MCF 10A (cell line): ENCODE data around the gene ZDHHC1. TPM values are rescaled to one million over a fixed set of nuclear protein-coding genes. Genes with fewer than 3 reads are reported as not detected.

Experiments used
- BruUV-seq: library from RNA; stranded (reverse); fragments of 400-500 nt; replicated peaks from 2 replicates; lab custom pipeline; 2021; lab: Mats Ljungman, UMichigan
- CTCF ChIA-PET: fragments of 300-600 bp; sonication (Branson Sonifier 250); formaldehyde crosslinking; extraction: SDS; loops from one replicate; lab custom pipeline; 2021; ENCODE audit warnings: antibody characterized with exemption, inconsistent platforms; lab: Yijun Ruan, JAX
- POLR2A ChIA-PET: fragments of 300-600, 350-650 bp; sonication (Branson Sonifier 250); formaldehyde crosslinking; extraction: SDS; loops from one replicate; lab custom pipeline; 2020; ENCODE audit warnings: antibody characterized with exemption, inconsistent platforms; lab: Yijun Ruan, JAX
- DNase-seq: peaks from one replicate; pipeline ENCODE4 v3.0.0-alpha.2; 2018; ENCODE audit not compliant: unreplicated experiment
- H3K27ac Mint-ChIP-seq: one replicate; pipeline ENCODE4 v1.8.0; 2022; ENCODE audit warnings: mild to moderate bottlenecking, low read depth, mixed read lengths; ENCODE audit not compliant: unreplicated experiment
- H3K27me3 Mint-ChIP-seq: one replicate; pipeline ENCODE4 v1.8.0; 2022; ENCODE audit warnings: mixed read lengths; ENCODE audit not compliant: insufficient read depth, unreplicated experiment
- H3K36me3 Mint-ChIP-seq: one replicate; pipeline ENCODE4 v1.8.0; 2022; ENCODE audit warnings: mild to moderate bottlenecking, moderate library complexity, mixed read lengths; ENCODE audit not compliant: insufficient read depth, unreplicated experiment
- H3K4me1 Mint-ChIP-seq: one replicate; pipeline ENCODE4 v1.8.0; 2022; ENCODE audit warnings: mixed read lengths; ENCODE audit not compliant: insufficient read depth, unreplicated experiment
- H3K4me3 Mint-ChIP-seq: one replicate; pipeline ENCODE4 v1.8.0; 2022; ENCODE audit warnings: mild to moderate bottlenecking, moderate library complexity, mixed read lengths; ENCODE audit not compliant: unreplicated experiment
- H3K9me3 Mint-ChIP-seq: one replicate; pipeline ENCODE4 v1.8.0; 2022; ENCODE audit warnings: mixed read lengths; ENCODE audit not compliant: unreplicated experiment
- intact Hi-C: fragments of 100-400 bp; cut with micrococcal nuclease; formaldehyde crosslinking; loops from 2 replicates; pipeline ENCODE4 v1.14.1; 2022
- total RNA-seq: library from RNA; stranded (reverse); gene quantifications from 2 replicates; pipeline ENCODE4 v1.2.3, GENCODE V29; 2022
- TF ChIP-seq, protein P1 (sequence below): fragments of 200-600 bp; IDR thresholded peaks from one replicate; pipeline ENCODE4 v1.8.0; 2022; ENCODE audit warnings: antibody characterized with exemption, mild to moderate bottlenecking; ENCODE audit not compliant: unreplicated experiment

ZDHHC1 gene
- total RNA-seq, 1 experiment from 2014 or later = 5.9 TPM

DNA sequence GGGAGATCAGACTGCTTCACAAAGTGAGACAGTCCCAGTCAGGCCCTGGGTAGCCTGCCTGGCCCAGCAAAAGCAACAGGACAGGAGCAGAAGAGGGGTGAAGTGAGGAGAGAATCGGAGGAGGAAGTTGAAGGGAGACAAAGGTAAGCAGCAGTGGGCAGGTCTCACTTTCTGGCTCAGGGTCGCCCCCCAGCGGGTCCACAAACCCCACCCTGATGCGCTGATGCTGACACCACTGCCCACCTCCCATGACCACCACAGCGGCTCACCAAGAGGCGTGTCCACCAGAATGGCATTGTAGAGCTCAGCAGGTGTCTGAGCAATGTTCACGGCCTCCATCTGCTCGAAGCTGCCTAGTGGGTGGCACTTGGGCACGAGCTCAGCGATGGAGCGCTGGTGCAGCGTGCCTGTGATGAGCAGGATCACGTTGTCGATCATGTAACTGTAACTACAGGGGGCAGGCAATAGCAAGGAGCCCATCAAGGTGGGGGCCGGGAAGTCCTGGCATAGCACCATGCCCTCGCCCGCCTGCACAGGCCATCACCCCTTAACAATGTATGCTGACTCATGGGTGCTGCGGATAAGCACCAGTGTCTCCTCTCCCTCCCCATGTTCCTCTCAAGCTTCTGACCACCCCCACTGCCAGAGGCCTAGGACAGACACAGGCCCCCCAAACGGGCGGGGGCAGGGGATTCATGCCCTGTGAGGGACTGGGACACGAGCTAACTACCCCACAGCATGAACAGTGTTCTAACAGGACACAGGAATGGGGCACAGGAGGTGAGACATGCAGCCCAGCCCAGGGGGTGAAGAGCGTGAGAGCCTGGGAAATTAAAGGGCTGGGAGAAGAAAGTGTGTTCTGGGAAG is 28.2 kb upstream of the ZDHHC1 start:
- H3K4me1 Mint-ChIP-seq = peaks cover 14% of the 10 kb centered on the region
- CTCF ChIA-PET = interaction anchor here (0.6 to 3.2 kb wide), 5 partner anchors 16 to 147 kb away, joined by 3 to 10 read pairs (median 3); no protein-coding TSS in a partner anchor
- no peaks in the 10 kb centered on the region for H3K27me3 Mint-ChIP-seq
- peaks cover 22% of the 10 kb centered on the region for H3K36me3 Mint-ChIP-seq
- DNase-seq = no peak
- no TSS peak for BruUV-seq
- H3K9me3 Mint-ChIP-seq = no peaks in the 10 kb centered on the region
- H3K27ac Mint-ChIP-seq = no peak overlapping the region
- intact Hi-C loops = loop anchor here (10.0 kb wide), 1 partner anchor 70 kb away; no protein-coding TSS in a partner anchor
- POLR2A ChIA-PET = interaction anchor here (0.7 to 0.8 kb wide), 2 partner anchors 36 to 149 kb away, joined by 3 read pairs; no protein-coding TSS in a partner anchor
- TF ChIP-seq, protein P1, sequence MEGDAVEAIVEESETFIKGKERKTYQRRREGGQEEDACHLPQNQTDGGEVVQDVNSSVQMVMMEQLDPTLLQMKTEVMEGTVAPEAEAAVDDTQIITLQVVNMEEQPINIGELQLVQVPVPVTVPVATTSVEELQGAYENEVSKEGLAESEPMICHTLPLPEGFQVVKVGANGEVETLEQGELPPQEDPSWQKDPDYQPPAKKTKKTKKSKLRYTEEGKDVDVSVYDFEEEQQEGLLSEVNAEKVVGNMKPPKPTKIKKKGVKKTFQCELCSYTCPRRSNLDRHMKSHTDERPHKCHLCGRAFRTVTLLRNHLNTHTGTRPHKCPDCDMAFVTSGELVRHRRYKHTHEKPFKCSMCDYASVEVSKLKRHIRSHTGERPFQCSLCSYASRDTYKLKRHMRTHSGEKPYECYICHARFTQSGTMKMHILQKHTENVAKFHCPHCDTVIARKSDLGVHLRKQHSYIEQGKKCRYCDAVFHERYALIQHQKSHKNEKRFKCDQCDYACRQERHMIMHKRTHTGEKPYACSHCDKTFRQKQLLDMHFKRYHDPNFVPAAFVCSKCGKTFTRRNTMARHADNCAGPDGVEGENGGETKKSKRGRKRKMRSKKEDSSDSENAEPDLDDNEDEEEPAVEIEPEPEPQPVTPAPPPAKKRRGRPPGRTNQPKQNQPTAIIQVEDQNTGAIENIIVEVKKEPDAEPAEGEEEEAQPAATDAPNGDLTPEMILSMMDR = no peak
- no peak overlapping the region for H3K4me3 Mint-ChIP-seq

- BruUV-seq = no TSS peak
- intact Hi-C loops = loop anchor here (10.0 kb wide), 1 partner anchor 68 kb away; no protein-coding TSS in a partner anchor
- H3K9me3 Mint-ChIP-seq = no peaks in the 10 kb centered on the region
- POLR2A ChIA-PET = interaction anchor here (0.6 kb wide), 1 partner anchor 22 kb away, joined by 4 read pairs; no protein-coding TSS in a partner anchor
- no peak overlapping the region for H3K27ac Mint-ChIP-seq
- H3K4me1 Mint-ChIP-seq = peaks cover 20% of the 10 kb centered on the region
- peaks cover 32% of the 10 kb centered on the region for H3K36me3 Mint-ChIP-seq
- H3K4me3 Mint-ChIP-seq = no peak overlapping the region
- CTCF ChIA-PET = interaction anchor here (1.3 to 3.2 kb wide), 2 partner anchors 15 to 22 kb away, joined by 3 to 10 read pairs; no protein-coding TSS in a partner anchor
- no peaks in the 10 kb centered on the region for H3K27me3 Mint-ChIP-seq
- TF ChIP-seq, protein P1 = no peak
- DNase-seq = no peak
These were observed 27.0 kb upstream of the ZDHHC1 start for GRCh38 chr16:67443265-67443664.

DNA sequence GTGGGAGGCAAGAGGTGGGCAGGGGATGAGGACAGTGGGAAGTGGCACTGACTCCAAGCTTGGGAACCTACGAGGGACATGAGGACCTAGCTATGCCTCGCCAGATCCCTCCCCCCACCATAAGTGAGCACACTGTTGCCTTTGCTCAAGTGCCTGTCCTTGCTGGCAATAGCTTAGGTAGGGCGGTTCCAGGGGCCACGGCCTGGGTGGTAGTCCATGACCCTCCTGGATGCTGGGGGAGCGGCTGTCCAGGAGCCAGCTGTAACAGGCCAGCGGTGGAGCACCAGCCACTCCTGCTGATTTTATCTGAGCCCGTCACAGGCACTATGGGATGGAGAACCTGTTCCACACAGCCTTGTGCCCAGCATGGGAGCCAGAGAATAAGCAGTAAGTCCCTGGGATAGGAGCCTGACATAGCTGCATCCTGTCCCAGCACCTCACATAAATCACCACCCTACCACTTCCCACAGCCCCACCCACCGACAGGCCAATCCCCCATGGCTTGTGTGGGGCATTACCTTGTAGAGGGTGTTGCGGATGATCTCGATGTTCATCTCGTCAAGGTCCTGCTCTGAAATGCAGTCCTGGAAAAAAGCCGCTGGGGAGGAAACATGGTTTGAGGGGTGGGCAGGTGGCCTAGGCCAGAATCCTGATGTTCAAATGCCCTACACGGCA is 26.4 kb upstream of the ZDHHC1 start:
- intact Hi-C loops = loop anchor here (10.0 kb wide), 1 partner anchor 68 kb away; no protein-coding TSS in a partner anchor
- Mint-ChIP-seq H3K36me3 (peaks cover 33% of the 10 kb centered on the region), H3K27ac (no peak overlapping the region), H3K27me3 (no peaks in the 10 kb centered on the region), H3K9me3 (no peaks in the 10 kb centered on the region), H3K4me3 (no peak overlapping the region), H3K4me1 (peaks cover 20% of the 10 kb centered on the region)
- ChIA-PET CTCF (interaction anchor here (0.7 to 3.2 kb wide), 5 partner anchors 15 to 1930 kb away, joined by 3 to 10 read pairs (median 4); no protein-coding TSS in a partner anchor), POLR2A (interaction anchor here (0.6 to 3.2 kb wide), 2 partner anchors 11 to 21 kb away, joined by 4 to 13 read pairs; partner anchors contain the start of gene HSD11B2)
- no peak for DNase-seq
- BruUV-seq = no TSS peak
- TF ChIP-seq, protein P1 = no peak
